LNCAP (cell line): ENCODE data around the gene SYN1.

ENCODE experiments used
- CTCF ChIP-seq: fragments of 450-650 bp; IDR thresholded peaks from 2 replicates; pipeline ENCODE4 v1.5.1; 2017; ENCODE audit warnings: mild to moderate bottlenecking

SYN1 gene

GRCh38 chrX:47619486-47620302 is at the start of gene SYN1:
TSS of gene SYN1 (minus strand) at chrX:47619857. CDS start at chrX:47619728, 129 bp downstream.
- peak; percentile 22; the same call in 1 of the 2 replicates for TF ChIP-seq CTCF

GRCh38 chrX:47664737-47665136 is 45.1 kb upstream of the SYN1 start:
- TF ChIP-seq CTCF: no peak

- TF ChIP-seq CTCF: no peak
Observed at GRCh38 chrX:47662144-47662657, 42.5 kb upstream of the SYN1 start.

GRCh38 chrX:47661539-47661938 is 41.9 kb upstream of the SYN1 start:
- no peak for TF ChIP-seq CTCF

GRCh38 chrX:47659421-47659726 is 39.7 kb upstream of the SYN1 start:
- TF ChIP-seq CTCF: no peak

- TF ChIP-seq CTCF: no peak
Observed at GRCh38 chrX:47658684-47659420, 39.2 kb upstream of the SYN1 start, which contains the start of gene UXT. TSS of gene UXT (minus strand) at chrX:47659180. CDS start at chrX:47658927, 253 bp downstream.

GRCh38 chrX:47658301-47658683 is 38.6 kb upstream of the SYN1 start:
- TF ChIP-seq CTCF: no peak
